ENCODE measurements around the gene SLC6A4. TPM values are rescaled to one million over a fixed set of nuclear protein-coding genes. Genes with fewer than 3 reads are reported as not detected.

The SLC6A4 gene
- total RNA-seq, 1 donor from 2014 or later, result not detected

- peaks cover 22% of the 10 kb centered on the region for H3K36me3 Mint-ChIP-seq (ENCODE audit: low read depth)
- H3K9me3 Mint-ChIP-seq, result no peaks in the 10 kb centered on the region
- peaks cover 4% of the 10 kb centered on the region for H3K4me1 Mint-ChIP-seq
- no peak for DNase-seq (ENCODE audit: low read depth, low spot score)
- no peaks in the 10 kb centered on the region for H3K27me3 Mint-ChIP-seq (ENCODE audit: low read depth)
- no peak overlapping the region for H3K4me3 Mint-ChIP-seq
- TF ChIP-seq CTCF (conservative IDR thresholded peaks at IDR 0.05), result no peak
- no peak overlapping the region for H3K27ac Mint-ChIP-seq (ENCODE audit: unreplicated experiment)
Measured at GRCh38 chr17:30273373-30273772, 37.9 kb upstream of the SLC6A4 start.

DNA sequence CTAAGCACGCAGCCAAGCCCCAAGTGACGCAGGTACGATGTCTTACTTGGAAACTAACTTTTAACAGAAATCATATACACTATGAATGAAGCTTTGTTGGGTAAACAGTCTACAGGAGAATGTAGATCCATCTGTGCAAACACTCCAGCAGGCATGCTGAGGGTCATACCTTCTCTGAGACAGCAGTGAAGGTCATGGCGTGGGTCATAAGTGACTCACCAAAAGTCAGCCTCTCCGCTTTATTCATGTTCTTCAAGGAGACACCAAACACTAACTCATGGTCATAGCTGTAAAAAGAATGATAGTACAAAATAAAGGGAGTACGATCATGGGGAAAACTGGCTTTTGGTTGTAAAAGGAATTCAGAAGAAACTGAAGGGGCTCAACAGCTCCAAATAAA lies 35.6 kb upstream of the SLC6A4 start:
- Mint-ChIP-seq H3K36me3 (ENCODE audit: low read depth) (peaks cover 22% of the 10 kb centered on the region), H3K4me1 (peaks cover 4% of the 10 kb centered on the region), H3K27me3 (ENCODE audit: low read depth) (no peaks in the 10 kb centered on the region), H3K27ac (ENCODE audit: unreplicated experiment) (no peak overlapping the region), H3K9me3 (no peaks in the 10 kb centered on the region), H3K4me3 (no peak overlapping the region)
- DNase-seq (ENCODE audit: low read depth, low spot score), result no peak
- TF ChIP-seq CTCF (conservative IDR thresholded peaks at IDR 0.05), result no peak

- Mint-ChIP-seq H3K36me3 (ENCODE audit: low read depth) (peaks cover 14% of the 10 kb centered on the region), H3K4me1 (peaks cover 4% of the 10 kb centered on the region), H3K27me3 (ENCODE audit: low read depth) (no peaks in the 10 kb centered on the region), H3K4me3 (no peak overlapping the region), H3K9me3 (no peaks in the 10 kb centered on the region), H3K27ac (ENCODE audit: unreplicated experiment) (no peak overlapping the region)
- TF ChIP-seq CTCF (conservative IDR thresholded peaks at IDR 0.05), result no peak
- DNase-seq (ENCODE audit: low read depth, low spot score), result no peak
Measured at GRCh38 chr17:30267625-30268024, 32.1 kb upstream of the SLC6A4 start.

GRCh38 chr17:30263552-30264333 lies 28.2 kb upstream of the SLC6A4 start:
- H3K9me3 Mint-ChIP-seq, result no peaks in the 10 kb centered on the region
- H3K27ac Mint-ChIP-seq (ENCODE audit: unreplicated experiment), result no peak overlapping the region
- TF ChIP-seq CTCF (conservative IDR thresholded peaks at IDR 0.05), result no peak
- H3K4me3 Mint-ChIP-seq, result no peak overlapping the region
- DNase-seq (ENCODE audit: low read depth, low spot score), result no peak
- H3K27me3 Mint-ChIP-seq (ENCODE audit: low read depth), result no peaks in the 10 kb centered on the region
- H3K36me3 Mint-ChIP-seq (ENCODE audit: low read depth), result no peaks in the 10 kb centered on the region
- H3K4me1 Mint-ChIP-seq, result no peaks in the 10 kb centered on the region

DNA sequence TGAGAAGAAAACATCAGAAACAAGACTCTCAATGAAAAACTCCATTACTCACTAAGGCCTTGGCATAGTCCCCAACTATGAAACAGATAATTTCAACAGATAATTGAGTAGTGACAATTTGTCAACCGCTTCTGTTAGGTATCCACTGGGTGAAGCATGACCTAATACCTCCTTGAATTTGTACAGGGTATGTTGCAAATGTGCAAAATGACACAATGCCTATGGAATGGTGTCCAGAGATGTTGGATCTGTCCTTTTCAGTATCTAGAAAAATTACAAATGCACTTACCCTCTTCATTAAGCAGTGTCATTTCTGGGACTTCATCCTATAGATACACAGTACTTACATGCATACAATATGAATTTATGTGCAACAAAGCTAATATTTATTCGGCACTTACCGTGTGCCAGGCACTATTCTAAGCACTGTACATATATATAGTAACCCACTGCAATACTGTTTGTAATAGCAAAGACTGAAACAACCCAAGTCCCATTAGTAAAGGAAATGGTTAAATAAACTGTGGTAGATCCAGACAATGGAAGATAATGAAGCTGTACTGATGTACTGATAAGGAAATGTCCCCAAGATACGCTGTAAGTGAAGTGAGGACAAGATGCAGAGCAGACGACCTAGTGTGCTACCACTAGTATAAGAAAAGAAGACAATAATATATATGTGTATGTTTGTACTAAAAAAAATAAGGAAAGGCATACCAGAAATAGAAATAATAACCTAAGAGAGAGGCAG lies 21.4 kb upstream of the SLC6A4 start:
- H3K9me3 Mint-ChIP-seq, result no peaks in the 10 kb centered on the region
- no peak overlapping the region for H3K27ac Mint-ChIP-seq (ENCODE audit: unreplicated experiment)
- no peak for TF ChIP-seq CTCF (conservative IDR thresholded peaks at IDR 0.05)
- no peaks in the 10 kb centered on the region for H3K4me1 Mint-ChIP-seq
- peaks cover 4% of the 10 kb centered on the region for H3K36me3 Mint-ChIP-seq (ENCODE audit: low read depth)
- no peaks in the 10 kb centered on the region for H3K27me3 Mint-ChIP-seq (ENCODE audit: low read depth)
- DNase-seq (ENCODE audit: low read depth, low spot score), result no peak
- H3K4me3 Mint-ChIP-seq, result no peak overlapping the region
